ENCODE measurements around the gene PDGFRB.

PDGFRB gene

GRCh38 chr5:150080696-150081435 lies 74.8 kb downstream of the PDGFRB start:
- no peak for DNase-seq

- no peak for DNase-seq
These were observed 75.7 kb downstream of the PDGFRB start for GRCh38 chr5:150079909-150080461.

GRCh38 chr5:150078802-150079689 lies 76.6 kb downstream of the PDGFRB start:
- no peak for DNase-seq

- no peak for DNase-seq
These were observed 77.4 kb downstream of the PDGFRB start for GRCh38 chr5:150077996-150078801.

GRCh38 chr5:150077060-150077459 lies 78.6 kb downstream of the PDGFRB start:
- DNase-seq: no peak

- no peak for DNase-seq
These were observed 79.8 kb downstream of the PDGFRB start for GRCh38 chr5:150075806-150076205.

GRCh38 chr5:150075233-150075632 lies 80.4 kb downstream of the PDGFRB start:
- no peak for DNase-seq

GRCh38 chr5:150073677-150074076 lies 82.0 kb downstream of the PDGFRB start:
- DNase-seq: no peak

GRCh38 chr5:150073086-150073625 lies 82.5 kb downstream of the PDGFRB start:
- DNase-seq: no peak

GRCh38 chr5:150070821-150071220 lies 84.8 kb downstream of the PDGFRB start:
- no peak for DNase-seq

GRCh38 chr5:150069672-150070627 lies 85.7 kb downstream of the PDGFRB start:
- no peak for DNase-seq

GRCh38 chr5:150068961-150069645 lies 86.5 kb downstream of the PDGFRB start:
- DNase-seq: no peak

GRCh38 chr5:150068472-150068871 lies 87.2 kb downstream of the PDGFRB start:
- DNase-seq: no peak

GRCh38 chr5:150068071-150068470 lies 87.6 kb downstream of the PDGFRB start:
- no peak for DNase-seq

- no peak for DNase-seq
These were observed 88.2 kb downstream of the PDGFRB start for GRCh38 chr5:150067405-150067960.

GRCh38 chr5:150066901-150067396 lies 88.7 kb downstream of the PDGFRB start:
- no peak for DNase-seq

- DNase-seq: no peak
These were observed 89.2 kb downstream of the PDGFRB start for GRCh38 chr5:150066436-150066835.

- no peak for DNase-seq
These were observed 89.8 kb downstream of the PDGFRB start for GRCh38 chr5:150065886-150066285.

GRCh38 chr5:150065346-150065745 lies 90.3 kb downstream of the PDGFRB start:
- DNase-seq: no peak

GRCh38 chr5:150064681-150065220 lies 90.9 kb downstream of the PDGFRB start:
- DNase-seq: no peak
